Cardiac atrium fibroblast (primary cell): Measurements from ENCODE around the gene MAP3K3. TPM values are rescaled to one million over a fixed set of nuclear protein-coding genes. Genes with fewer than 3 reads are reported as not detected.

ENCODE experiments used
- total RNA-seq: library from RNA; depleted of rRNA; stranded (reverse); fragments of >200 nt; gene quantifications from 2 replicates; pipeline ENCODE4 v1.2.3, GENCODE V29; 2015

MAP3K3 gene
- total RNA-seq = 19.9 and 23.3 TPM in 2 replicates

GRCh38 chr17:63621684-63622573 lies at the start of gene MAP3K3:
TSS of gene MAP3K3 (plus strand) at chr17:63622417. CDS start at chr17:63622760, 343 bp downstream.

GRCh38 chr17:63600569-63601438 lies 21.4 kb upstream of the MAP3K3 start, which contains the start of gene TACO1:
TSS of gene TACO1 (plus strand) at chr17:63600895. CDS start at chr17:63601084, 189 bp downstream.

DNA sequence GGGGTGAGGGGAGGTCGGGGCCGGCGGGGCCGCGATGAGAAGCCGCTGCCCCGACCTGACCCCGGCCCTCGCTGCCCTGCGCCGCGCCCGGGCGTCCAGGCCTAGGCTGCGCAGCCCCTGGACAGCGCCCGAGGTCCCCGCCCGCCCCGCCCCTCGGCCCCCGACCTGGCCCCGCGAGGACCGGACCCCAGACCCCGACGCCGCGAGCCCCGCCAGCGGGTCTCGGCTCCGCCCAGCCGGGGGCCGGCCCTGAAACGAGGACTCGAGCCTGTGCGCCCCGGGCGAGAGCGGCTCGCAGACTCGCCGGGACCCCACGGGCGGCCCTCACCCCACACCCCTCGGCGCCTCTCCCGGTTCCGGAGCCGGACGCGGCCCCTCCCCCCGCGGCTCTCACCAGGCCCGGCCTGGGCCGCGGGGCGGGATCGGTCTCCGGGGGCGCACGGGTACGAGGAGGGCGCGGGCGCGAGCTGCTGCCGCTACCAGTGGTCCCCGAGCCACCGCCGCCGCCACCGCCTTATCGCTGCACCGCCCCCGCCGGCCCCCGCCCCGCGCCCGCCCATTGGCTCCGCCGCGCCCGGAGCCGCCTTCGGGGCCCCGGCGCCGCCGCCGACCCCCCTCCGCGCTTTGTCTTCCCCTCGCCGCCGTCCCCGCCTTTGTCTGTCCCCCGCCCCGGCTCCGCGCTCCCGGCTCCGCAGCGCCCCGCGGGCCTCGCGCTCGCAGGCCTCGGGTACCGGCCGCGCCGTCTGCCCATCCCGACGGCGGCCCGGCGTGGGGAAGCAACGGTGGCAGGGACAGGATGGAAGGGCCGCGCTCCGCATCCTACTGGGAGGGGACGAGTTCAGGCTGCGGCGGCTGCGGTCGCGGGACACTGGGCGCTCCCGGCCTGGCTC lies 77.7 kb downstream of the MAP3K3 start, which contains the start of gene LIMD2:
LIMD2 (minus strand) TSS at position 488 of the 890 bp plus-strand sequence. CDS start 827 bp downstream, outside the sequence.

DNA sequence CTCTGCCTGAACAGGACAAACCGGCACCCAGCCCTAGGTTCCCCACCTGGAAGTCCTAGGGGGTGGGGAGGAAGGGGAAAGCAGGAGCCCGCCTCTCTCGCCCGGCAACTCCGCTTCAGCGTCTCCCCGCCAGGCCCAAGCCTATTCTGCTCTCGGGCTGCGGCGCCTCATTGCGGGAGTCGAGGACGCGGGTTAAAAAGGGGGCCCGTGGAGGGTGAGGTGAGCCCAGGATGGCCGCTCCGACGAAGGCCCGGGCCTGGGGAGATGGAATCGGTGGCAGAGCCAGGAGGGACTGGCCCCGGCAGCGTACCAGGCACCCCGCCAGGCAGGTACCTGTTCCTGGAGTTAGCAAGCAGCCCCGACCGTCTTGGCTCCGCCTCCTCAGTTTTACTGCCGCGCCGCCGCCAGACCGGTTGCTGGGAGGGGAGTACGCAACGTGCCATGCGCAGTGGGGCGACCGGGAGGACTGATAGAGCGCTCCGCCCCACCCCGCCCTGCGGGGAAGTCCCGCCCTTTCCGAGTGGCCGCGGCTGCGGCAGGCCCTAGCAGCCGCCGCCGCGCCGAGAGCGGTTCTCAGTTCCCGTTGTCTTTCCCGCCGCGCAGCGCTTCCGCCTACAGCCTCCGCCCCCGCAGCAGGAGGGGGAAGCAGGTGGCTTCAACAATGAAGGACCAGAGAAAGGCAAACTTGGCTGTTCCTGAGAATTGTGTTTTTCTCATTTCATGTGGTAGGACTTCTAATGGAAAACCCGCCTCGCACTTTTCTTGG lies 119.4 kb downstream of the MAP3K3 start, which contains the start of gene STRADA:
STRADA (minus strand) TSS at position 392 of the 766 bp plus-strand sequence. CDS start 13,430 bp downstream, outside the sequence.

Other genes with a start within 250 kb of the MAP3K3 start
- gene CYB561, start 176.1 kb upstream of the MAP3K3 start, total RNA-seq = 21.1 and 30.5 TPM in 2 replicates
- gene ACE, start 145.4 kb upstream of the MAP3K3 start, total RNA-seq = 11.2 and 16.0 TPM in 2 replicates
- under 0.01 TPM in 1 of 2 replicates, not detected in the other for gene KCNH6, start 99.1 kb upstream of the MAP3K3 start, total RNA-seq
- gene DCAF7, start 71.9 kb upstream of the MAP3K3 start, total RNA-seq = 28.3 and 31.6 TPM in 2 replicates
- 11.0 and 13.0 TPM in 2 replicates for gene TACO1, start 21.5 kb upstream of the MAP3K3 start, total RNA-seq
- gene LIMD2, start 77.7 kb downstream of the MAP3K3 start, total RNA-seq = 9.7 and 27.4 TPM in 2 replicates
- 15.9 and 20.9 TPM in 2 replicates for gene STRADA, start 119.4 kb downstream of the MAP3K3 start, total RNA-seq
- gene CCDC47, start 151.2 kb downstream of the MAP3K3 start, total RNA-seq = 31.4 and 45.4 TPM in 2 replicates
- 23.5 and 37.4 TPM in 2 replicates for gene DDX42, start 151.8 kb downstream of the MAP3K3 start, total RNA-seq
- gene PSMC5, start 205.0 kb downstream of the MAP3K3 start, total RNA-seq = 50.9 and 65.0 TPM in 2 replicates
- 22.7 and 39.5 TPM in 2 replicates for gene FTSJ3, start 205.2 kb downstream of the MAP3K3 start, total RNA-seq
- gene SMARCD2, start 220.3 kb downstream of the MAP3K3 start, total RNA-seq = 124 and 126 TPM in 2 replicates